ENCODE results near the gene HUWE1. TPM values are rescaled to one million over a fixed set of nuclear protein-coding genes. Genes with fewer than 3 reads are reported as not detected.

HUWE1 gene
- 100 to 1,000 TPM in 5 of 6 donors, 10 to 100 TPM in 1; 98.1 to 136 (median 121) TPM for total RNA-seq

- DNase-seq (peak; percentile 78 to 96), ATAC-seq (ENCODE audit: low FRiP score in 2 of 2) (peak; percentile 66 to 73)
- Histone ChIP-seq H3K4me1 (peaks cover 7 to 19% (median 10%) of the 10 kb centered on the region in 4 donors), H3K27ac (peak within 1 kb of the TSS; percentile 79 to 92 (median 90)), H3K36me3 (no peaks in the 10 kb centered on the region), H3K9me3 (peaks cover 0 to 5% (median 0%) of the 10 kb centered on the region in 4 donors), H3K4me3 (peak within 1 kb of the TSS; percentile 56 to 79 (median 69)), H3K27me3 (no peaks in the 10 kb centered on the region)
- TF ChIP-seq EP300 (IDR thresholded peaks at IDR 0.05), result no peak
- TF ChIP-seq POLR2AphosphoS5 (IDR thresholded peaks at IDR 0.05), result peak in 1 of 2 donors; percentile 63
- no peak for TF ChIP-seq CTCF (IDR thresholded peaks at IDR 0.05)
- TF ChIP-seq POLR2A (IDR thresholded peaks at IDR 0.05), result peak in 3 of 4 donors; percentile 40 to 60 (median 44)
- WGBS, 2 donors, result 31% methylated on average over 59 of the region's 61 CpGs; no CpG with 5 or more reads in 1 of the 2 donors
Observed at GRCh38 chrX:53686151-53686885, at the start of gene HUWE1. Gene HUWE1 (minus strand): TSS chrX:53686719. CDS start chrX:53654107, 32,612 bp downstream.

GRCh38 chrX:53732797-53733196 lies 46.3 kb upstream of the HUWE1 start:
- no peak for DNase-seq
- 53 to 64% methylated on average over 2 of the region's 2 CpGs for WGBS, 2 donors
- Histone ChIP-seq H3K9me3 (no peaks in the 10 kb centered on the region), H3K36me3 (no peaks in the 10 kb centered on the region), H3K4me1 (no peaks in the 10 kb centered on the region), H3K27me3 (no peaks in the 10 kb centered on the region), H3K27ac (no peak overlapping the region), H3K4me3 (no peak overlapping the region)
- TF ChIP-seq POLR2A (IDR thresholded peaks at IDR 0.05) (no peak), CTCF (IDR thresholded peaks at IDR 0.05) (no peak)
- no peak for ATAC-seq (ENCODE audit: low FRiP score in 2 of 2)

- Histone ChIP-seq H3K36me3 (no peaks in the 10 kb centered on the region), H3K4me1 (no peaks in the 10 kb centered on the region), H3K9me3 (no peaks in the 10 kb centered on the region), H3K4me3 (no peak overlapping the region), H3K27me3 (no peaks in the 10 kb centered on the region), H3K27ac (no peak overlapping the region)
- 0% methylated on average over 1 of the region's 1 CpG for WGBS, 2 donors
- no peak for DNase-seq
- TF ChIP-seq CTCF (IDR thresholded peaks at IDR 0.05), result no peak
- no peak for TF ChIP-seq EP300 (IDR thresholded peaks at IDR 0.05)
- TF ChIP-seq POLR2A (IDR thresholded peaks at IDR 0.05), result no peak
- no peak for TF ChIP-seq POLR2AphosphoS5 (IDR thresholded peaks at IDR 0.05)
- ATAC-seq (ENCODE audit: low FRiP score in 2 of 2), result no peak
Observed at GRCh38 chrX:53729751-53730150, 43.2 kb upstream of the HUWE1 start.

DNA sequence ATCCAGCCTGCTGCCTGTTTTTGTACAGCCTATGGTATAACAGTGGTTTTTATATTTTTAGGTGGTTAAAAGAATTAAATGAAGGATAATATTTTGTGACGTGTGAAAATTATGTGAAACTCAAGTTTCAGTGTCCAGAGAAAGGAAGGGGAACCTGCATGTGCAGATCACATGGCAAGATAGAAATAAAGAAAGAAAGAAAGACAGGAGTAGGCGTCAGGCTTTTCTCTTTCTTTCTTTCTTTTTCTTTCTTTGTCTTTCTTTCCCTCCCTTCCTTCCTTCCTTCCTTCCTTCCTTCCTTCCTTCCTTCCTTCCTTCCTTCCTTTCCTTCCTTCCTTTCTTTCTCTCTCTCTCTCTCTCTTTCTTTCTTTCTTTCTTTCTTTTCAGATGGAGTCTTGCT lies 42.0 kb upstream of the HUWE1 start:
- Histone ChIP-seq H3K27me3 (no peaks in the 10 kb centered on the region), H3K4me3 (no peak overlapping the region), H3K9me3 (no peaks in the 10 kb centered on the region), H3K36me3 (no peaks in the 10 kb centered on the region), H3K4me1 (no peaks in the 10 kb centered on the region), H3K27ac (no peak overlapping the region)
- TF ChIP-seq EP300 (IDR thresholded peaks at IDR 0.05) (no peak), POLR2A (IDR thresholded peaks at IDR 0.05) (no peak), POLR2AphosphoS5 (IDR thresholded peaks at IDR 0.05) (no peak), CTCF (IDR thresholded peaks at IDR 0.05) (no peak)
- ATAC-seq (ENCODE audit: low FRiP score in 2 of 2) (no peak), DNase-seq (no peak)
- WGBS, 2 donors, result 55 to 78% methylated on average over 2 of the region's 2 CpGs

GRCh38 chrX:53724872-53725271 lies 38.4 kb upstream of the HUWE1 start:
- Histone ChIP-seq H3K27ac (no peak overlapping the region), H3K9me3 (no peaks in the 10 kb centered on the region), H3K4me1 (no peaks in the 10 kb centered on the region), H3K4me3 (no peak overlapping the region), H3K27me3 (no peaks in the 10 kb centered on the region), H3K36me3 (no peaks in the 10 kb centered on the region)
- 81% methylated on average over 5 of the region's 5 CpGs; no CpG with 5 or more reads in 1 of the 2 donors for WGBS, 2 donors
- DNase-seq (no peak), ATAC-seq (ENCODE audit: low FRiP score in 2 of 2) (no peak)
- TF ChIP-seq POLR2A (IDR thresholded peaks at IDR 0.05) (no peak), CTCF (IDR thresholded peaks at IDR 0.05) (no peak), EP300 (IDR thresholded peaks at IDR 0.05) (no peak), POLR2AphosphoS5 (IDR thresholded peaks at IDR 0.05) (no peak)

Measured in upper lobe of left lung (tissue), 6 donors.